Calu3 (cell line): Measurements from ENCODE around the gene PPHLN1. TPM values are rescaled to one million over a fixed set of nuclear protein-coding genes. Genes with fewer than 3 reads are reported as not detected.

Experiments
- BruUV-seq: library from RNA; stranded (reverse); fragments of 400-500 nt; replicated peaks from 2 replicates; lab custom pipeline; 2021; lab: Mats Ljungman, UMichigan
- CTCF ChIA-PET: fragments of 300-600 bp; sonication (Branson Sonifier 250); formaldehyde crosslinking; loops from one replicate; lab custom pipeline; 2022; ENCODE audit warnings: antibody characterized with exemption; lab: Charles Lee
- DNase-seq: peaks from one replicate; pipeline ENCODE4 v3.0.0; 2022
- H3K27ac Mint-ChIP-seq: one replicate; pipeline ENCODE4 v1.8.0; 2022; ENCODE audit warnings: mixed read lengths; ENCODE audit not compliant: unreplicated experiment
- H3K27me3 Mint-ChIP-seq: one replicate; pipeline ENCODE4 v1.8.0; 2022; ENCODE audit warnings: mixed read lengths; ENCODE audit not compliant: unreplicated experiment
- H3K36me3 Mint-ChIP-seq: one replicate; pipeline ENCODE4 v1.8.0; 2022; ENCODE audit warnings: mild to moderate bottlenecking, moderate library complexity, mixed read lengths; ENCODE audit not compliant: insufficient read depth, unreplicated experiment
- H3K4me1 Mint-ChIP-seq: one replicate; pipeline ENCODE4 v1.8.0; 2022; ENCODE audit warnings: mild to moderate bottlenecking, low read depth, mixed read lengths; ENCODE audit not compliant: unreplicated experiment
- H3K4me3 Mint-ChIP-seq: one replicate; pipeline ENCODE4 v1.8.0; 2022; ENCODE audit warnings: mild to moderate bottlenecking, low read depth, moderate library complexity, mixed read lengths; ENCODE audit not compliant: unreplicated experiment
- H3K9me3 Mint-ChIP-seq: one replicate; pipeline ENCODE4 v1.8.0; 2022; ENCODE audit warnings: low read depth, mixed read lengths; ENCODE audit not compliant: unreplicated experiment
- CTCF ChIP-seq: fragments of 200-600 bp; IDR thresholded peaks from one replicate; pipeline ENCODE4 v1.8.0; 2022; ENCODE audit warnings: antibody characterized with exemption; ENCODE audit not compliant: unreplicated experiment
- intact Hi-C: fragments of 100-400 bp; cut with micrococcal nuclease; formaldehyde crosslinking; loops from one replicate; pipeline ENCODE4 v1.10.0; 2022; ENCODE audit not compliant: unreplicated experiment
- total RNA-seq: library from RNA; stranded (reverse); gene quantifications from 2 replicates; pipeline ENCODE4 v1.2.3, GENCODE V29; 2022

The PPHLN1 gene
- total RNA-seq, 1 experiment from 2014 or later, result 41.5 TPM

- BruUV-seq, result no TSS peak
- no peak for TF ChIP-seq CTCF
- Mint-ChIP-seq H3K27ac (no peak overlapping the region), H3K9me3 (no peaks in the 10 kb centered on the region), H3K4me1 (no peaks in the 10 kb centered on the region), H3K27me3 (no peaks in the 10 kb centered on the region), H3K4me3 (no peak overlapping the region), H3K36me3 (peaks cover 3% of the 10 kb centered on the region)
- intact Hi-C loops, result no loop called here
- no peak for DNase-seq
- CTCF ChIA-PET, result no interaction called here
Measured at GRCh38 chr12:42407306-42407705, 81.3 kb downstream of the PPHLN1 start.

- CTCF ChIA-PET, result no interaction called here
- Mint-ChIP-seq H3K27me3 (no peaks in the 10 kb centered on the region), H3K4me1 (no peaks in the 10 kb centered on the region), H3K36me3 (no peaks in the 10 kb centered on the region), H3K4me3 (no peak overlapping the region), H3K9me3 (no peaks in the 10 kb centered on the region), H3K27ac (no peak overlapping the region)
- intact Hi-C loops, result no loop called here
- no peak for DNase-seq
- BruUV-seq, result no TSS peak
- TF ChIP-seq CTCF, result no peak
Measured at GRCh38 chr12:42409471-42409870, 83.5 kb downstream of the PPHLN1 start.

DNA sequence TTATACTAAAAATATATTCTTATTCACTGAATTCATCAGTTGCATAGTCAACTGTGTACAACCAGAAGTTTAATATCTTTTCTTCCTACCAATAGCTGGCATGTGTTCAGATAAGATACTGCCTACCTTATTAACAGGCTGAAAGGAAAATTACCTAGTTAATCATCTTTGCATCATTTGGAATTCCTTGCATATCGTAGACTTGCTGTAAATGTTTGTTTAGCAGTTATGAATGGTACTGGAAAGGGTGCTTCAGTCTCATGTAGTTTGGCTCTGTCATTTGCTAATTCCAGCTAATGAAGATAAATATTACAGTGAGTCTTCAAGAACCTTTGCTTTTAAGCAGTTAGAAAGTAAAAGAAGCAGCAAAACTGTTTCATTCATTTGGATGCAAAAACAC, 84.4 kb downstream of the PPHLN1 start:
- TF ChIP-seq CTCF, result no peak
- Mint-ChIP-seq H3K4me1 (no peaks in the 10 kb centered on the region), H3K27me3 (no peaks in the 10 kb centered on the region), H3K27ac (no peak overlapping the region), H3K4me3 (no peak overlapping the region), H3K9me3 (no peaks in the 10 kb centered on the region), H3K36me3 (no peaks in the 10 kb centered on the region)
- no TSS peak for BruUV-seq
- no peak for DNase-seq
- CTCF ChIA-PET, result no interaction called here
- intact Hi-C loops, result no loop called here

DNA sequence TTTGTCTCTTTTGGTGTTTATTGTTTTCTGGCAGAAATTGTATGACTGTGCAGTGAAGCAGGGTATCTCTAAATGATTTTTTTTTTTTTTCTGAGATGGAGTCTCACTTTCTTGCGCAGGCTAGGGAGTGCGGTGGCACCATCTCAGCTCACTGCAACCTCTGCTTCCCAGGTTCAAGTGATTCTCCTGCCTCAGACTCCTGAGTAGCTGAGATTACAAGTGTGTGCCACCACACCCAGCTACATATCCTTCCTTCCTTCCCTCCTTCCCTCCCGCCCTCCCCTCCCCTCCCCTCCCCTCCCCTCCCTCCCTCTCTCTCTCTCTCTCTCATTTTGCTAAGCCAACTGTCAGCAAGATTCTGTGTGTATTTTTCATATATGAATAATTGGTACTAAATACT, 94.4 kb downstream of the PPHLN1 start:
- no TSS peak for BruUV-seq
- intact Hi-C loops, result no loop called here
- DNase-seq, result no peak
- Mint-ChIP-seq H3K4me3 (no peak overlapping the region), H3K27me3 (no peaks in the 10 kb centered on the region), H3K9me3 (no peaks in the 10 kb centered on the region), H3K4me1 (peaks cover 8% of the 10 kb centered on the region), H3K36me3 (no peaks in the 10 kb centered on the region), H3K27ac (no peak overlapping the region)
- CTCF ChIA-PET, result no interaction called here
- TF ChIP-seq CTCF, result no peak
